Transverse colon (tissue), 4 donors: ENCODE data around the gene CALML4.

ENCODE experiments used
- CTCF ChIP-seq, 5 experiments: fragments of 200-600 bp in 3 of 5; fragments of 450-650 bp in 2 of 5; sonication (generic) in 3 of 5; IDR thresholded peaks; 1 replicate in 2 of 5; 2 replicates in 3 of 5; pipeline ENCODE4 v1.5.1; 2016 to 2017; ENCODE audit warnings: antibody characterized with exemption in 5 of 5, inconsistent platforms in 3 of 5, mild to moderate bottlenecking in 2 of 5, moderate library complexity in 1 of 5
- EP300 ChIP-seq: sonication (generic); formaldehyde crosslinking; IDR thresholded peaks from one replicate; pipeline ENCODE4 v1.6.1; 2017; ENCODE audit warnings: antibody characterized with exemption, low read depth
- POLR2A ChIP-seq: fragments of 450-650 bp; IDR thresholded peaks from one replicate; pipeline ENCODE4 v1.6.1; 2016; ENCODE audit warnings: antibody characterized with exemption, mild to moderate bottlenecking, moderate library complexity
- POLR2AphosphoS5 ChIP-seq, 3 donors: sonication (generic); formaldehyde crosslinking; IDR thresholded peaks; one replicate each; pipeline ENCODE4 v1.6.1; 2016; ENCODE audit warnings: antibody characterized with exemption in 3 of 3

DNA sequence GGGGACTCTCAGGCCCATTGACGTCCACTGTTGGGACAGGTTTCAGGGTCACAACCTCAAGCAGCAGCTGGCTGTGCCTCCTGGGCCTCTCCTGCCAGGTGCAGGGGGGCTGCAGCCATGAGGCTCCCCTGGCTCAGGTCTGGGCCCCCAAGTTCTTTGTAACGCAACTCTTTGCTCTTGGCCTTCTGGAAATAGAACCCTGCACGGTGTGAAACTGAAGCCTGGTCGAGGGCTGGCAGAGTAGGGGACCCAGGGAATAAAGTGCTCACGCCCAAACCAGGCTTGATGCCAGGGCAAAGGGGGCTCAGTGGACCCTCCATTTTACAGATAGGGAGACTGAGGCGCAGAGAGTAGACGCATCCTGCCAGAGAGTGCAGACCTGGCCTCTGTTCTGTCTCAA is 771 bp downstream of the CALML4 start:
- no peak for TF ChIP-seq CTCF (IDR thresholded peaks at IDR 0.05)
- TF ChIP-seq POLR2A: no peak
- no peak for TF ChIP-seq EP300
- TF ChIP-seq POLR2AphosphoS5 (IDR thresholded peaks at IDR 0.05): no peak
